GM12891 (cell line): ENCODE measurements around the gene TNFAIP8L3.

Experiments
- DNase-seq: peaks from one replicate; pipeline ENCODE4 v3.0.0; 2011; ENCODE audit warnings: low spot score; ENCODE audit not compliant: insufficient read length
- FAIRE-seq: peaks from 2 replicates; lab custom pipeline; 2011; peaks lifted over from hg19 to GRCh38; lab: Jason Lieb, UNC
- PAX5 ChIP-seq: IDR thresholded peaks from 2 replicates; pipeline ENCODE4 v1.6.1; 2011; ENCODE audit warnings: low read length, moderate library complexity, mild to moderate bottlenecking; ENCODE audit not compliant: insufficient read depth, severe bottlenecking
- POLR2A ChIP-seq: IDR thresholded peaks from 2 replicates; pipeline ENCODE4 v1.6.1; 2011; ENCODE audit warnings: low read depth, low read length, control low read depth
- POLR2AphosphoS5 ChIP-seq: IDR thresholded peaks from 2 replicates; pipeline ENCODE4 v1.6.1; 2011; ENCODE audit warnings: low read depth, low read length, control low read depth
- POU2F2 ChIP-seq: IDR thresholded peaks from 2 replicates; pipeline ENCODE4 v1.6.1; 2011; ENCODE audit warnings: low read depth, mild to moderate bottlenecking, control low read depth, low read length, moderate library complexity
- SPI1 ChIP-seq: IDR thresholded peaks from 2 replicates; pipeline ENCODE4 v1.6.1; 2011; ENCODE audit warnings: low read depth, low read length, control low read depth
- TAF1 ChIP-seq: IDR thresholded peaks from 2 replicates; pipeline ENCODE4 v1.6.1; 2011; ENCODE audit warnings: low read depth, low read length, control low read depth

Gene TNFAIP8L3

GRCh38 chr15:51024735-51025453, 69.8 kb downstream of the TNFAIP8L3 start:
- DNase-seq (no peak), FAIRE-seq (no peak)
- TF ChIP-seq PAX5 (no peak), POLR2AphosphoS5 (no peak), SPI1 (no peak), TAF1 (no peak), POLR2A (no peak), POU2F2 (no peak)

- DNase-seq: no peak
- TF ChIP-seq SPI1: no peak
- no peak for TF ChIP-seq POU2F2
- no peak for TF ChIP-seq POLR2A
- TF ChIP-seq PAX5: no peak
- no peak for TF ChIP-seq POLR2AphosphoS5
- TF ChIP-seq TAF1: no peak
- FAIRE-seq: no peak
These were observed 71.2 kb downstream of the TNFAIP8L3 start for GRCh38 chr15:51023499-51023898.

GRCh38 chr15:51022206-51022605, 72.5 kb downstream of the TNFAIP8L3 start:
- DNase-seq (no peak), FAIRE-seq (no peak)
- TF ChIP-seq POLR2A (no peak), SPI1 (no peak), TAF1 (no peak), PAX5 (no peak), POLR2AphosphoS5 (no peak), POU2F2 (no peak)

- TF ChIP-seq POLR2AphosphoS5 (no peak), PAX5 (no peak), SPI1 (no peak), POLR2A (no peak)
- no peak for DNase-seq
- no peak for FAIRE-seq
These were observed 78.1 kb downstream of the TNFAIP8L3 start for GRCh38 chr15:51016615-51017014.

- FAIRE-seq: no peak
- TF ChIP-seq POLR2A (no peak), TAF1 (no peak), POLR2AphosphoS5 (no peak), PAX5 (no peak), SPI1 (no peak), POU2F2 (no peak)
- DNase-seq: no peak
These were observed 83.5 kb downstream of the TNFAIP8L3 start for GRCh38 chr15:51011212-51011611.

- no peak for TF ChIP-seq POU2F2
- TF ChIP-seq SPI1: no peak
- TF ChIP-seq POLR2A: no peak
- no peak for TF ChIP-seq POLR2AphosphoS5
- TF ChIP-seq TAF1: no peak
- TF ChIP-seq PAX5: no peak
- DNase-seq (no peak), FAIRE-seq (no peak)
These were observed 87.5 kb downstream of the TNFAIP8L3 start for GRCh38 chr15:51007131-51007666.
